ENCODE data around the gene TTLL8. TPM values are rescaled to one million over a fixed set of nuclear protein-coding genes. Genes with fewer than 3 reads are reported as not detected.
"Not testable (repeated sequence)": the region's sequence is repeated elsewhere in the genome, so short reads cannot be mapped to it uniquely, and the experiment has no call there.

Gene TTLL8
- not detected for polyA plus RNA-seq (ENCODE audit: insufficient read length in 4 of 4)

DNA sequence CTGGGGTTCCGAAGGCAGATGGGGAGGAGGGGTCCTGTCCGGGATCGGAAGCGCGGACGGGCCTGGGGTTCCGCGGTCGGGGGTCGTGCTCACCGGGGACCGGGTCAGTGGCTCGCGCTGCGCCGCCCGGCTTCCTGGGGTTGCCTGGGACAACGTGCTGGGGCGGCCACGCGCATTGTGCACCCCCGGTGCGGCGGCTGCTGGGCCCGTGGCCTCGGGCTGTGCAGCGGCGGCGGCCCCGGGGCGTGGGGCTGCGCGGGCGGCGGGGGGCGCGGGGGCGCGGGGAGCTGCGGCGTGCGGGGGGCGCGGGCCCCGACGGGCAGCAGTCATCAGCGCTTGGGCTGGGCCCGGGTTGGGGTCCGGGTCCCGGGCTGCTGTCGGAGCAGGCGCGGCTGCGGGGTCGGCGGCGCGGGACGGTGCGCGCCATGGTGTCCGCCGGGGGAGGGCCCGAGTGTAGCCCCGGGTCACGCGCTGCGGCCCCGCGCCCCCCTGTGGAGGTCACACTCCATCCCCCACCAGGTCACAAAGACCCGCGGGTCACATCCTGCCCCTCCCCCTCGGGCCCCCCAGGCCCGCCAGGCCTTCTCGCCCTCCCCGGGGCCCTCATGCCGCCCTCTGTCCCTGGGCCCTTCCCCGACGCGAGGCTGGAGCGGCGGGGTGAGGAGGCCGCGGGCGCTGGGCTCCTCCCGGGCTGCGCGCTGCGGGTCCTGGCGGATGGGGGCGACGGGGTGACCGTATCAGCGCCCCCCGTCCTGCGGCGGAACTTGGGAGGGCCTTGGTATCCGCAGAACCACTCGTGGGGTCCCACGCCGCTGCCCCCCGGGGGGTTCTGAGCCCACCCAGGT lies at the start of gene TTLL8:
TTLL8 (minus strand) TSS at position 238 of the 845 bp plus-strand sequence.
- DNase-seq (ENCODE audit: low read depth in 4 of 4, low spot score in 2 of 4), result no peak

DNA sequence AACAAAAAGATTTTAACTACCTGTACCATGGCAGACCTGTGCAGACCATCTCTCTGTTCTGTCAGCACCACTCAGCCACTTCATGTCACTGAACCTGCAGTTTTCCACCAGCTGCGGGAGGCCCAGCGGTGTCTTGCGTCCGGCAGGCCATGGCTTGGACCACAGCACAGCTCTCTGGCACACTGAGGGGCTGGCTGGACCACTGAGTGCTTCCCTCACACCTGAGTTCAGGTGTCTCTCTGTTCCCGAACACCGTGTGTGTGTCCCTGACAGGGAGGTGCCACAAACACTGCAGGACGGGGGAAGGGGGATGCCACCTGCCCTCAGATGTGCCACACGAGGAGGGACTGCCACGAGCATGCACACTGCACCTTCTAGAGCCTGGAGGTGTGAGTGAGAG lies 49.4 kb upstream of the TTLL8 start:
- DNase-seq (ENCODE audit: low read depth in 4 of 4, low spot score in 2 of 4), result no peak

GRCh38 chr22:50105208-50106100 lies 47.4 kb upstream of the TTLL8 start:
- DNase-seq (ENCODE audit: low read depth in 4 of 4, low spot score in 2 of 4), result no peak

DNA sequence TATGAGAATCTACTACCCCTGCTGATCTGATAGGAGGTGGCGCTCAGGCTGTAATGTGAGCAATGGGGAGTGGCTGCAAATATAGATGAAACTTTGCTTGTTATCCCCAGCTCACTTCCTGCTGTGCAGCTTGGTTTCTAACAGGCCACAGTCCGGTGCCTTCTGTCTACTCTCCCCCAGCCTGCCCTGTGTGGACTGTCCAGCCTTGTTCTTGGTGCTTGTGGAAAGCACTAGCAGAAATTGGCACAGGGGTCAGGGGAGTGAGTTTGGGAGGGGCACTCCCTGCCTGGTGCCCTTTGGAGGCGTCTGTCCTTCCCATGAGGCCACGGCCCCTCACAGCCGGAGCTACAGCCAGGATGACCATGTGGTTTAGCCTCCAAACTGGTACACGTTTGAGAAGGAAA lies 46.0 kb upstream of the TTLL8 start:
- no peak for DNase-seq (ENCODE audit: low read depth in 4 of 4, low spot score in 2 of 4)

- no peak for DNase-seq (ENCODE audit: low read depth in 4 of 4, low spot score in 2 of 4)
Observed at GRCh38 chr22:50102946-50103345, 44.8 kb upstream of the TTLL8 start.

DNA sequence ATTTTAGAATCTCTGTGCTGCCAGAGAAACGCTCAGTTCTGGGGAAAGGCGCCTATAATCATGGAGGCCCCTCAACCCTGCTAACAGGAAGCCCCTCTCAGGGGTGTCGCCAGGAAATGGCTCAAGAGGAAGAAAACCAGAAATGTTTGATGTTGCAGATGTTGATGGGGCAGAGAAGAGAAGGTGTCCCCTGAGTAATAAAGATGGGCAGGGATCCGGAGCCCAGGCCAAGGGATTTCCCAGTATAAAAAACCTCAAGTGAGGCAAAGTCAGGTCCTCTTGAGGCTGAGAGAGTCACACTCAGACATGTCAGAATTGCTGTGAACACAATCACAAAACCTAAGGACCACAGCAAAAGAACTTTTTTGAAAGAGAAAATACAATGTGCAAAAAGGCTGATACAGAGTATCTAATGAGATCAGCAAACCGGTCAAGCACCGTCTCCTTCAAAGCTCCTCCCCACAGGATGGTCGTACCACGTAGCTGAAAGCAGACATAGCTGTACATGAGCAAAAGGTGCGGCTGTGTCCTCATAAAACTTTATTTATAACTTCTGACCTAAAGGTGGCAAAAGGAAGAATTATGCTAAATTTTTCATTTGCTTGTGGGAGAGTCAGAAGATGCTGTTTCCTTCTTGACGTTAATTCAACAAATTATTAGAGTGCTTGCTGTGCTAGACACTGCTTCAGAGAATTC lies 43.9 kb upstream of the TTLL8 start:
- DNase-seq (ENCODE audit: low read depth in 4 of 4, low spot score in 2 of 4), result no peak

DNA sequence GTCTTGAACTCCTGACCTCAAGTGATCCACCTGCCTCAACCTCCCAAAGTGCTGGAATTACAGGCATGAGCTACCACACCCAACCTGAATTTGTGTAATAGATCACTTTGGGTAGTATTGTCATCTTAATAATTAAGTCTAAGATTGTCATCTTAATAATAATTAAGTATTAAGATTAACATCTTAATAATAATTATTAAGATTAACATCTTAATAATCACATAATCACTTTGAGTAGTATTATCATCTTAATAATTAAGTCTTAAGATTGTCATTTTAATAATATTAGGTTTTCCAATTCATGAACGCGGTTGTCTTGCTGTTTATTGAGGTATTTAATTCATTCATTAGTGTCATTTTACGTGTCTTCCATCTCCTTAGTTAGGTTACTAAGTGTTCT lies 40.0 kb upstream of the TTLL8 start:
- DNase-seq (ENCODE audit: low read depth in 4 of 4, low spot score in 2 of 4), result no peak

DNA sequence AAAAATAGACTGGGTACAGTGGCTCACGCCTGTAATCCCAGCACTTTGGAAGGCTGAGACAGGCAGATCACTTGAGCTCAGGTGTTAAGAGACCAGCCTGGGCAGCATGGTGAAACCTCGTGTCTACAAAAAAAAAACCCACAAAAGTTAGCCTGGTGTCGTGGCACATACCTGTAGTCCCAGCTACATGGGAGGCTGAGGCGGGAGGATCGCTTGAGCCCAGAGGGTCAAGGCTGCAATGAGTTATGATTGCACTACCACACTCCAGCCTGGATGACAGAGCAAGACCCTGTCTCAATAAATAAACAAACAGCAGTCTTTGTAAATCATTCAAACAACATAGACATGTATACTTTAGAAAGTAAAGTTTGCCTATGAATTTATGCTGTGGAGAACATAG lies 34.2 kb upstream of the TTLL8 start:
- DNase-seq (ENCODE audit: low read depth in 4 of 4, low spot score in 2 of 4), result no peak

DNA sequence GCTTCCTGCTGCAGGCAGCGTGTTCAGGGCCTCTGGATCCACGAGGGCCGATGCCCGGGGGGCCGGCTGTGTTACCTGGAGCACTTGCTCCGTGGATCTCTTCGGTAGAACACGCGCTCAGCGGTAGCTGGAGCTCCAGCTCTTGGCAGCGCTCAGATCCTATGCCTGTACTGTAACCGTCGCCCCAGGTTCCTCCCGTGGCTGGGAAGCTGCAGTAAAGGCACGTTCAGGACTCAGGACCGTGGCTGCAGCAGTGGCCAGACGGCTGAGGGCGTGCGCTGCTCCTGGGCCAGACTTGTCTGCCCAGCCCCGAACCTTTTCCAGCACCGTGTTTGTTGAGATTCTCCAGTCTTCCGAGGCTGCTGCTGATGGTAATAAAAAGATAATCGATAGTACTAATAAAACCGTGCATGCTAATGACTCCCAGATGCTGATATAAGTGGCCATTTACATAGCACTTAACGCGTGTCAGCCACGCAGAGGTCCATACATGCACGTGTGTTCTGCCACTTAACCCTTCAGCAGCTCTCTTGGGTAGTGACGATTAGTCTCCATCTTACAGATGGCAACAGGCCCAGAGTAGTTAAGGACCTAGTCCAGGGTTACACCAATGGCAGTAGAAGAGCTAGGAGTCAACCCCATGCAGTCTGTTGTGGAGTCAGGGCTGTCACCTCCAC lies 33.1 kb upstream of the TTLL8 start:
- no peak for DNase-seq (ENCODE audit: low read depth in 4 of 4, low spot score in 2 of 4)

GRCh38 chr22:50090412-50090714 lies 32.3 kb upstream of the TTLL8 start:
- no peak for DNase-seq (ENCODE audit: low read depth in 4 of 4, low spot score in 2 of 4)

DNA sequence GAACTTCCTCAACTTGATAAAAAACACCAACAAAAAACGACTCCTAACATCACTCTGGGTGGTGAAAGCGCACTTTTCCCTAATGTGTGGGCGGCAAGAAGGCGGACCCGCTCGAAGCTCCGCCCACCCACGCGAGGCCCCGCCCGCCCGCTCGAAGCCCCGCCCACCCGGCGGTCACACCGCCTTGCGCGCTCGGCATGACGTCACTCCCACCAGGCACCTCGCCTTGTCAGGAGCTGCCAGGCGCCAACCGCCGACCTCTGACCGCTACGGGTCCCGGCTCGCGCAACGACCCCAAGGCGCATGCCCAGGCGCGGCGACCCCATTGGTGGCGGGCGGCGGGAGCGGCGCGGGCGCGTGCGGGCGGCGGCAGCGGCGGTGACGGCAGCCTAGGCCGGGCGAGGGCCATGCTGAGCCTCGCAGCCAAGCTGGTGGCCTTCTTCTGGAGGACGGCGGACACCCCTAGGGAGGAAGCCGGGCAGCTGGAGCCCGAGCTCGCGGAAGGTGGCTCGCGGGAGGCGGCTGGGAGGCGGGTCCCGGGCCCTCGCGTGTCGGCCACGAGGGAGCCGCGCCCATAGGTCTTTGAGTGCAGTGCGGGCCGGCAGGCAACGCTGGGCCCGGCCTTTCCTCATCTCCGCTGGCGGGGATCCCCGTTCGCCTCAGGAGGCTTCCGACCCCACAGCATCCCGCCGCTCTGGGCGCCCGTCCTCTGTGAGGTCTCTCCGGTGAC lies 31.7 kb upstream of the TTLL8 start, which contains the start of gene MOV10L1:
MOV10L1 (plus strand) TSS at position 325 of the 730 bp plus-strand sequence; CDS start at position 408, 83 bp downstream.
- no peak for DNase-seq (ENCODE audit: low read depth in 4 of 4, low spot score in 2 of 4)

GRCh38 chr22:50089231-50089630 lies 31.1 kb upstream of the TTLL8 start:
- DNase-seq (ENCODE audit: low read depth in 4 of 4, low spot score in 2 of 4), result no peak

- no peak for DNase-seq (ENCODE audit: low read depth in 4 of 4, low spot score in 2 of 4)
Observed at GRCh38 chr22:50088096-50088495, 30.0 kb upstream of the TTLL8 start.

DNA sequence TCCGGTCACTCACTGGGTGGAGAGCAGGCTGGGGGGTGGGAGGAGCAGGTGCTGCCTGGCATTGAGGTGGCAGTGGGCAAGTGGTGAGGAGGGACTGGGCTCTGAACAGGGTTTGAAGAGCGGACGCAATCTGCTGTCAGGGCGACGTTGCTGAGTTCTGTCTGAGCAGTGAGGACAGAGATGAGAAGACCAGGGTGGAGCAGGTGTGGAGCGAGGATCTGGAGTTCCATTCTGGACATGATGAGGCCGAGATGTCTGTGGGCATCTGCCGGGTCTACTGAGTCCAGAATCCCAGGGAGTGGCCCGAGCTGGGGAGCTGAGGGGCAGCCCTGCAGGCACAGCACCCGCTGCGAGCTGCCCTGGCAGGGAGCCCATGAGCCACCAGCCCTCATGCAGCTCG lies 29.5 kb upstream of the TTLL8 start:
- no peak for DNase-seq (ENCODE audit: low read depth in 4 of 4, low spot score in 2 of 4)

DNA sequence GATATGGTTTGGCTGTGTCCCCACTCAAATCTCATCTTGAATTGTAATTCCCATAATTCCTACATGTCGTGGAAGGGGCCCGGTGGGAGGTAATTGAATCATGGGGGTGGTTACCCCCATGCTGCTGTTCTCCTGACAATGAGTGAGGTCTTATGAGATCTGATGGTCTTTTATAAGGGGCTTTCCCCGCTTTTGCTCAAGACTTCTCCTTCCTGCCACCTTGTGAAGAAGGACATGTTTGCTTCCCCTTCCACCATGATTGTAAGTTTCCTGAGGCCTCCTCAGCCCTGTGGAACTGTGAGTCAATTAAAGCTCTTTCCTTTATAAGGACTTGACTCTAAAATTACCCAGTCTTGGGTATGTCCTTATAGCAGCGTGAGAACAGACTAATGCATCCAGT lies 28.9 kb upstream of the TTLL8 start:
- not testable (repeated sequence) for DNase-seq (ENCODE audit: low read depth in 4 of 4, low spot score in 2 of 4)

DNA sequence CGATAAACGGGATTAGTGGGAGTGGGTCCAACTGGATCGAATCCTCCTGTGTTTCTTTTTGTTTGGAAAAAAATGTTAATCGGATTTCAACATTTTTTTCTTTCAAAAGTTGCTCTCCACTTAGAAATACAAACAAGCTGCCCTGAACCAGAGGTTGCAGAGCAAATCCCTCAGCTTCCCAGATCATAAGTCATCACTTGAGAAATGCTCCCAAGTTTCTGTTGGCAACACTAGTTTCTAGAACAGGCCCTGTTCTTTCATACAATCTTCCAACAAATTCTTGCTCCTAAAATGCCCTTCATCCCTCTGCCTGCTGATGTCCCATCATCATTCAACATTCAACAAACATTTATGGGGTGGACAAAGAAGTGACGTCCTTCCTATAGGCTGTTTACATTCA lies 28.4 kb upstream of the TTLL8 start:
- no peak for DNase-seq (ENCODE audit: low read depth in 4 of 4, low spot score in 2 of 4)

DNA sequence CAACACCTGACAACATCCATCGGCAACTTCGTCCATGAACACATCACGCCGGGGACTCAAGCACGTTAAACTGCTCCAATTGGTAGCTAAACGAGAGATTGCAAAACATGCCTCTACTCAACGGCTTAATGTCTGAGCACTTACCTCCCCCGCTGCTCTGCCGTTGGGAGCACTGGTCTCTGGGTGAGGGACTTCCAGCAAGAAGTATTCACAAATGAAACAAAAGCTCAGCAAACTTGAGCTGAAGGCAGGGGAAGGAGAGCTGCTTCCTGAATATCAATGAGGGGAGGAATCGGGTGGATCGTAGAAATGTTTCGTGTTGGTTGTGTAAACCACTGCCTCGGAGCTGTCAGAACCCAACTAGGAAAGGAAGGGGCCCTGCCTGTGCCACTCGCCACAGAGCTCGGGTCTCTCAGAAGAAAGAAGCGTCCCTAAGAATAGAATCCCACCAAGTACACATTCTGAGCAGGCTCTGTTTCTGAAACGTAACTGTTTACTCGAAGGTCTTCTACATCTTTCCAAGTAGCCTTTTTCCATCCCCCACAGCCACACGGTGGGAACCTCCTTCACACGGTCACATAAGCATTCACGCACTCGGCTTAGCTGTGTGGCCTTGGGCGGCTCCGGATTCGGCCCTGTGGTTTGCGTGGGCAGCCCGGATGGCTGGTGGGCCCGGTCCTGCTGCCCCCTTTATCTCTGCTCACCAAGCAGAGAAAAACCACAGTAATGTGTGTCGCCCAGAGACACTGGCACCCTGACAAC lies 27.3 kb upstream of the TTLL8 start, which contains the start of gene MLC1:
MLC1 (minus strand) TSS at position 216 of the 762 bp plus-strand sequence. CDS start 524 bp downstream, outside the sequence.
- DNase-seq (ENCODE audit: low read depth in 4 of 4, low spot score in 2 of 4), result no peak

DNA sequence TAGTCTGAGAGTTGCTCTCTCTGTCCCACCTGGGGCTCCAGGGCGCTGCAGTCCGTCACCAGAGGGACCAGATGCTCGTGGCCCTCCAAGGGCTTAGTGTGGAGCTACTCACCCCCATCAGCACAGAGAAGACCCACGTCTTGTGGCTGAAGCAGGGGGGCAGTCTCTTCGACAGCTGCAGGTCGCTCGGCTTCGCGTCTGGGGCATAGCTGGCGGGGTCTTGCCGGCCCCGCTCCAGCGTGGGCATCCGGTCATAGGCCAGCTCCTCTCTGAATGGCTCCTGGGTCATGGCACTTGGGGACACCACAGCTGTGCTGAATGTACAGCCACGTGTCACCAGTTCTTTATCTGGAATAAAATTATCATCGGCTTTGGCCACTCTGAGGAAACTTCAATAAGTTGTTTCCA lies 26.5 kb upstream of the TTLL8 start:
- DNase-seq (ENCODE audit: low read depth in 4 of 4, low spot score in 2 of 4), result no peak

DNA sequence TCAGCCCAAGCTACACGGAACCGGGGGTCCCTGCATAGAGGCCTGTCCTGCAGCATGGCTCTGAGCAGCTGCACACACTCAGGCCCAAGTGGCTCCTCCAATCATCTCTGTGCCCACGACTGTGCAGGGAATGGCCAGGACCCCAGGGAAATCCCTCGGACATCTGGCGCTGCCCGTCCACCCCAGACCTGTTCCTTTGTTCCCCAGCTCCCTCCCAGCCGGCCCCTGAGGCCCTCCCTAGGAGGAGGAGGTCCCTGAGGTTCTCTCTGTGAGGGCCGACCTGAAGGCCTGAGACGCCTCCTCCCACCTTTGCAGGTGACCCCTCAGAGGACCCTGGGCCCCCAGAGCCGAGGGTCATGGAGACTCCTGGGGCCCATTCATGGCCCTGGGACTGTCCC lies 26.0 kb upstream of the TTLL8 start:
- DNase-seq (ENCODE audit: low read depth in 4 of 4, low spot score in 2 of 4), result no peak
